Measurements from ENCODE around the gene ZNF18. TPM values are rescaled to one million over a fixed set of nuclear protein-coding genes. Genes with fewer than 3 reads are reported as not detected.

ZNF18 gene
- total RNA-seq, 1 donor from 2014 or later = 4.0 TPM

- DNase-seq = no peak
- peaks cover 5% of the 10 kb centered on the region for H3K36me3 ChIP-seq
- intact Hi-C loops (cut with micrococcal nuclease) = no loop called here
- H3K27me3 ChIP-seq (ENCODE audit: low read depth) = no peaks in the 10 kb centered on the region
- no peak overlapping the region for H3K4me3 ChIP-seq
- TF ChIP-seq CTCF (IDR thresholded peaks at IDR 0.05; ENCODE audit: borderline replicate concordance) = no peak
- peaks cover 56% of the 10 kb centered on the region for H3K4me1 ChIP-seq
- no peak overlapping the region for H3K27ac ChIP-seq (replicated peaks)
- no peaks in the 10 kb centered on the region for H3K9me3 ChIP-seq (replicated peaks)
Measured at GRCh38 chr17:12037970-12038369, 40.7 kb upstream of the ZNF18 start.

GRCh38 chr17:12035673-12036072, 38.4 kb upstream of the ZNF18 start:
- H3K27ac ChIP-seq (replicated peaks) = no peak overlapping the region
- no peaks in the 10 kb centered on the region for H3K9me3 ChIP-seq (replicated peaks)
- no peak for TF ChIP-seq CTCF (IDR thresholded peaks at IDR 0.05; ENCODE audit: borderline replicate concordance)
- no peak for DNase-seq
- intact Hi-C loops (cut with micrococcal nuclease) = no loop called here
- H3K4me1 ChIP-seq = peaks cover 51% of the 10 kb centered on the region
- no peaks in the 10 kb centered on the region for H3K27me3 ChIP-seq (ENCODE audit: low read depth)
- no peak overlapping the region for H3K4me3 ChIP-seq
- peaks cover 5% of the 10 kb centered on the region for H3K36me3 ChIP-seq

- Histone ChIP-seq H3K4me3 (no peak overlapping the region), H3K4me1 (peaks cover 52% of the 10 kb centered on the region)
- intact Hi-C loops (cut with micrococcal nuclease) = no loop called here
Measured at GRCh38 chr17:12034538-12034937, 37.3 kb upstream of the ZNF18 start.

GRCh38 chr17:12028611-12029010, 31.3 kb upstream of the ZNF18 start:
- intact Hi-C loops (cut with micrococcal nuclease) = no loop called here

More at GRCh38 chr17:12034538-12034937, 37.3 kb upstream of the ZNF18 start:
- H3K36me3 ChIP-seq = peaks cover 5% of the 10 kb centered on the region
- no peak for TF ChIP-seq CTCF (IDR thresholded peaks at IDR 0.05; ENCODE audit: borderline replicate concordance)
- no peak for DNase-seq
- no peaks in the 10 kb centered on the region for H3K27me3 ChIP-seq (ENCODE audit: low read depth)
- H3K27ac ChIP-seq (replicated peaks) = no peak overlapping the region
- no peaks in the 10 kb centered on the region for H3K9me3 ChIP-seq (replicated peaks)

GRCh38 chr17:12027658-12028057, 30.4 kb upstream of the ZNF18 start:
- intact Hi-C loops (cut with micrococcal nuclease) = no loop called here
- H3K27me3 ChIP-seq (ENCODE audit: low read depth) = no peaks in the 10 kb centered on the region
- no peak overlapping the region for H3K4me3 ChIP-seq
- H3K4me1 ChIP-seq = peaks cover 66% of the 10 kb centered on the region
- no peak for DNase-seq
- TF ChIP-seq CTCF (IDR thresholded peaks at IDR 0.05; ENCODE audit: borderline replicate concordance) = no peak
- H3K9me3 ChIP-seq (replicated peaks) = no peaks in the 10 kb centered on the region
- H3K36me3 ChIP-seq = no peaks in the 10 kb centered on the region
- no peak overlapping the region for H3K27ac ChIP-seq (replicated peaks)

More at GRCh38 chr17:12028611-12029010, 31.3 kb upstream of the ZNF18 start:
- Histone ChIP-seq H3K27ac (replicated peaks) (no peak overlapping the region), H3K4me3 (no peak overlapping the region), H3K9me3 (replicated peaks) (no peaks in the 10 kb centered on the region), H3K4me1 (peaks cover 57% of the 10 kb centered on the region), H3K27me3 (ENCODE audit: low read depth) (no peaks in the 10 kb centered on the region), H3K36me3 (no peaks in the 10 kb centered on the region)
- no peak for DNase-seq
- no peak for TF ChIP-seq CTCF (IDR thresholded peaks at IDR 0.05; ENCODE audit: borderline replicate concordance)

- no peak for DNase-seq
- Histone ChIP-seq H3K36me3 (no peaks in the 10 kb centered on the region), H3K27me3 (ENCODE audit: low read depth) (no peaks in the 10 kb centered on the region), H3K4me3 (no peak overlapping the region), H3K27ac (replicated peaks) (no peak overlapping the region), H3K4me1 (peaks cover 77% of the 10 kb centered on the region), H3K9me3 (replicated peaks) (no peaks in the 10 kb centered on the region)
- TF ChIP-seq CTCF (IDR thresholded peaks at IDR 0.05; ENCODE audit: borderline replicate concordance) = no peak
- intact Hi-C loops (cut with micrococcal nuclease) = no loop called here
Measured at GRCh38 chr17:12024327-12024726, 27.1 kb upstream of the ZNF18 start.

All from left ventricle myocardium inferior (tissue), 1 donor.